ENCODE measurements around the gene NDUFA8.
A peak's percentile ranks its signal among the peaks of the same experiment; 100 is the strongest.

NDUFA8 gene

DNA sequence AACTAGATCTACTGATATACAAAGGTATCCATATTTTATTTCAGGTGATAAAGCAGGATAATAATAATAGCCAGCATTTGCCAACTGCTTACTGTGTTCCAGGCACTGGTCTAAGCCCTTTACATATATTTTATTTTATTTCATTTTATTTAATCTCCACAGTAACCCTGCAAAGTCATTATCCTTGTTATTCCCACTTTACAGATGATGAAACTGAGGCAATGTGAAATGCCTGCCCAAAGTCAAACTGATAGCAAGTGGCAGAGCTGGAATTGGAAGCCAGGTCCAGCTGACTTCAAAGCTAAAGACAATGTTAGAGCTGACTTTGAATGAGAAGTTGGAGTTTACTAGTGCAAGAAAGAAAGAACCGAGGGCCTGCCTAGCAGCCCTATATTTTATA lies 25.0 kb upstream of the NDUFA8 start:
- no peak for DNase-seq (ENCODE audit: low spot score)

DNA sequence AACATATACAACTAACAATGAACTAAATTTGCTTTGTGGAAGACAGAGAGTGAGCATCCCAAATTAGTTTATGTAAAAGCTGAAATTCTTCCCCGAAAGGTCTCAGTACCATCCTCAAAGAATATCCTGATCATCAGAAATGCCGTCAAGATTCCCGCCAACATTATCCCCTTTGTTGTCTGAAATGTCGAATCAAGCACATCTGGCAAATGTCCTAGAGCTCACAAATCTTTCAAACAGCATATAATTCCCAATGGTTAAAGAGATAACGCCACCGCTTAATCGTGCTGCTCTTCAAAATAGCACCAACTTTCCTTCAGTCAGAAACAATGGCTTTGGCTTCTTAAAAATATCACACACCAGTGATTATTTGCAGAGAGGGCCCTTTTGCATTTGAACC lies 23.9 kb upstream of the NDUFA8 start:
- no peak for DNase-seq (ENCODE audit: low spot score)

DNA sequence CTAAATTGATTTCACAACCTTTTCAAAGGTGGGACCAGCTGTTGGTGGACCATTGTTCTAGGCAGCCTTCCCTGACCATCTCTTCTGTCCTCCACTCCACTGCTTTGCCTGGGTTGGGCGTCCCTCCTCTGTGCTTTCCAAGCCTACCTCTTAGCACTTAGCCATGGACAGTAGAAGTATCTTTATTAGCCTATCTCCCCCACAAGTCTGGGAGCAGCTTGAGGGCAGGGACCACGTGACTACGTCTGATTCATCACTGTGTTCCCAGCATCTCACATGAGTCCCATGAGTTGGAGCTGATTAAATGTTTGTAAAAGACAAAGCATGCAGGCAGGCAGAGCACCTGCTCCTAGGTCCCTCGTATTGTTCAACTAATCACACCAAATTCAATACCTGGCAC lies 21.1 kb upstream of the NDUFA8 start:
- DNase-seq (ENCODE audit: low spot score): no peak

DNA sequence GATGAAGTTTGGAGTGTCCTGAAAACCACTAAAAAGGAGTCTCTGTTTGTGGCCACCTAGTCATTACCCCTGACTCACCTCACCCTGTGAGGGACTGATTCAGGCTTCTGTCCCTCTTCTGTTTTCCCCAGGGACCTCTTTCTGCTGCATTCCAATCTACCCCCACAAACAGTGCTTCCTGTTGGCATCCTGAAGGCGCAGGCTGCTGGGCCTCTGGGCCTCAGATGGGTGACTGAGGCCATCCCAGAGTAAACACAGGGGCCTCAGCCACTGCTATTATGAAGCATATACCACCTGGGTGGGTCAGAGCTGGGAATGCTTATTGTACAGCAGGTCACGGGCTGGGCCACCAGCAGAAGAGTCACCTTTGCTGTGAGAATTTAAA lies 20.1 kb upstream of the NDUFA8 start:
- DNase-seq (ENCODE audit: low spot score): no peak

DNA sequence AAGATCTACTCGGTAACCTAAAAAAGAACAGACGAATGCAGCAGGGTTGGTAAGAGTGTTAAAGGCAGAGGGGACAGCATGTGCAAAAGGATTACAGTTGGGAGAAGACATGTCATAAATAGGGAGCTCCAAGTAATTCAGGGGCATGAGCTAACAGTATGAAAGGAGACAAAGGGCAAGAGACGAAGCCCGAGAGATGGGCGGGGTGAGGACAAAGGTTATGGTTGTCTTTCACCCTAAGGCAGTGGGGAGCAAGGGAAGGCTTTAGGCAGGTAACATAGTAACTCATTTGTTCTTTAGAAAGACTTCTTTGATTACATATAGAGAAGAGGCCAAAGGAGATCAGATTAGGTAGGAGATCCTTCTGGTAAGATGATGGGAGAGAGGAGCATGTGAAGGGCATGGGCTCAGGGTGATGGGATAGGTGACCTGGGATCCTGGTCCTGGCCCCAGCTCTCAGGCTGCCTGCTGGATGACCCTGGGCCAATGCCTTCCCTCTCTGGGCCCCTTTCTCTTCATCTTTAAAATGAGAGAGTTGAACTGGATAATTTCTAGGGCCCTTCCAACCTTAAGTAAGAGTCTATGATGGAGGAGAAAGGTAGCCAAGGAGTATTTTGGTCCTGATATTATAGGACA lies 19.6 kb upstream of the NDUFA8 start:
- DNase-seq (ENCODE audit: low spot score): no peak

DNA sequence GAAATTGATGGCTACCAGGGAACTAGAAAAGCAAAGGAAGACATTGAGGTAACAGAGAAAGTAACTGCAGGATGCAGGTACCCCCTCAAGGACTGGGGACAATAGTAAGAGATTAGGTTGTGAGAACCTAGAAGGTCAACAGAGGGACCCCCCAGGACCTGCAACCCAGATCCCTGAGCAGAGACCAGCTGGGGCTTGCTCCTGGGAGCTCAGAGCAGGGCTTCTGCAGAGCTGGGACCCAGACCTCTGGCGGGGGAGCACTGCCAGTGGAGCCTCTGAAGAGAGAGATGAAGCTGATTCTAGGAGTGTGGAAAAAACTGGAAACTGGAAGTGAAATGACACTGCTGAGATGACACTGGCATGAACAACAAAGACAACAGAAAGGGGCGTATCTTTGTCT lies 17.3 kb upstream of the NDUFA8 start:
- DNase-seq (ENCODE audit: low spot score): no peak

DNA sequence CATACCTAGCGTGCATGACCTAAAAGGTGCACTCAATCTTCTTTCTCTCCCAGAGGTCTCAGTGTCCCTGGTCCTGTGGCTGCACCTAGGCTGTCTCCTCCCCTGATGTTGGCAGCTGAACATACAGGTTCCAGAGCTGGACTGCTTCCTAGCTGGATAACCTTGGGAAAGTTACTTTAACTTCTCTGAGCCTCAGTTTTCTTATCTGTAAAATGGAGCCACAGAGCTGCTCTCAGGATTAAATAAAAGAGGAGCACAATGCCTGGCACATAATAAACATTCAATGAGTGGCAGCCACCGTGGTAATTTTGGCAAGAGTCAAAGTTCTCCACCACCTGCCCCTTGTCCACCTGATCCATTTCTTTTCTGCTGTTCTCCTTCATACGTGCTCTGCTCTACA lies 14.1 kb upstream of the NDUFA8 start:
- no peak for DNase-seq (ENCODE audit: low spot score)

DNA sequence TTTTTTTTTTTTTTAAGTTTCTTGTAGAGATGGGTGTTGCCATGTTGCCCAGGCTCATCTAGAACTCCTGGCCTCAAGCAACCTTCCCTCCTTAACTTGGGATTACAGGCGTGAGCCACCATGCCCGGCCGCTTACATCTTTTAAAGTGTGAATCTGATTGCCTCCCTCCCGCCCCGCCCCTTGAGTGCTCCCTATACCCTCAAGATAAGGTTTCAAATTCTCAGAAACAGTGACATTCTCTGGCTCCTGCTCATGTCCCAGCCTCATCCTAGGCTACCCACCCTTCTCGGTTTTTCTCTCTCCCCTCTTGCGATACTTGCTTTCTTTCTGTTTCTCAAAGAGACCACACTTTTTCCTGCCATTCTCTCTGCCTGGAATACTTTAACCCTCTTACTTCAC lies 12.6 kb upstream of the NDUFA8 start:
- no peak for DNase-seq (ENCODE audit: low spot score)

DNA sequence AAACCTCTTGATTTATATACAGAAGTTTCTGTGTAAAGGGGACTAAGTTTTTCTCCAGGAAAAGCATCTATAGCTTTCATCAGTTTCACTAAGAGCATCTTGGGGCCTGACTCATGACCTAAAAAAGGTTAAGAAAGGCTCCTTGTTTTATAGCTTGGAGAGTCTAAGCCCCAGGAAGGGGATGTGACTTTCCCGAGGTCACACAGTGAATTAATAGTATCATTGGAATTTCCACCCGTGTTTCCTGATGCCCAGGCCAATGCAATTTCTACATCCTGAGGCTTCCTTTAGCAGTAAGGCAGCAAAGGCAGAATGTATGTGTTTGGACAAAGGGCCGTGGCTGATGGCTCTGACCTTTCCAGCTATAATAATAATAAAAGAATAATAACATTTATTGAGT lies 8.8 kb upstream of the NDUFA8 start:
- DNase-seq (ENCODE audit: low spot score): no peak

DNA sequence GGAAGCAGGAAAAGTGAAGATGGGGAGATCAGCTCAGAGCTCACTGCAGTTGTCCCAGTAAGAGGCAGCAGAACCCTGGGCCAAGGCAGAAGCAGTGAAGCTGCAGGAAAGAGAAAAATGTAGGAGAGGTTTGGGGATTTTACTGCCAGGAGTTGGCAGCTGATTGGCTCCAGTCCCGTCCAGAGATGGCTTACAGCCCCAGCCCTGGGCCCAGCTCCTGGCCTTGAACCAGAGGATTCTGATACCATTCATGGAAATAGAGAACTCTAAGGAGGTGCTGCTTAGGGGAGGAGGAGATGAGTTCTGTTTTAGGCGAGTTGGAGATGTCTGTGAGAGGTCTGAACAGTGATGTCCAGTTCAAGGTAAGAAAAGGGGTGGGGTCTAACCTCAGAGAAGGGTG lies 4.7 kb upstream of the NDUFA8 start:
- DNase-seq (ENCODE audit: low spot score): no peak

DNA sequence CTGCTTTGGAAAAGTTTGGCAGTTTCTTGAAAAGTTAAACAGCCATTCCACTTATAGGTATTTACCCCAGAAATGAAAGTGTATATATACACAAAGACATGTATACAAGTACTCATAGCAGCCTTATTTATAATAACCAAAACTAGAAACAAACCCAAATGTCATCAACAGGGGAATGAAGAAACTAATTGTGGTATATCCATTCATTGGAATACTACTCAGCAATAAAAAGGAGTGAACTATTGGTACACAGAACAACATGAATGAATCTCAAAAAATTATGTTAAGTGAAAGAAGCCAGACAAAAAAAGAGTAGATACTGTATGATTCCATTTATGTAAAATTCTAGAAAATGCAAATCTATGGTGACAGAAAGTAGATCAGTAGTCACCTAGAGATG lies 2.8 kb upstream of the NDUFA8 start:
- DNase-seq (ENCODE audit: low spot score): no peak

DNA sequence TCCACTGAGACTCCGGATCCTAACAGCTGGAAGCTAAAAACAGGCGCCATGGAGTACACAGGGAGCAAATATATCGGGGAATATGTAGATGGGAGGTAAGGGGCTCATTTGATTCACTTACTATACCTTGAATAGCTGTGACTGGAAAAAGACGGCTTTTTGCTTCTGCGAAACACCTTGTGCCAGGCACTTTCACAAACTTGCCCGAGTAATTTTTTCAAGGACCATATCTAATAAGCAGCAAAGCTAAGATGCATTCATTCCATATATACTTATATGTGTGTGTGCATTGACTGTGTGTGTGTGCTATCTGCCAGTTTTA lies 307 bp upstream of the NDUFA8 start:
- no peak for DNase-seq (ENCODE audit: low spot score)

DNA sequence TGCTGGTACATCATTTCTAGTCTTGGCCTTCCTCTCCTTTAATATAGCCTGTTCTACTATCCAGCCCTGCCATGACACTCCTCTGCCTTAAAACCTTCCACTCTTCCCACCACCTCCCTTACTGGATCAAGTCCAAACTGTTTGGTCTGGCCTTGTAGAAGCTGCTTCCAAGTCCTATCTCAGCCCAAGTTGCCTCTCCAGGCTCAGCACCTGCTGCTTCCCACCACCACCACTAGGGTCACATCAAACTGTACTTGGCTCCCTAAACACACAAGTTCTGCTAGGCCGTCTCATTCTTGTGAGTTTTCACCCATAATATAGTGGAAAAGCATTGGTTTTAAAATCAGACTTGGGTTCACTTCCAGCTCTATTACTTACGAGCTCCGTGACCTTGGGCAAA lies 1.4 kb downstream of the NDUFA8 start:
- no peak for DNase-seq (ENCODE audit: low spot score)

DNA sequence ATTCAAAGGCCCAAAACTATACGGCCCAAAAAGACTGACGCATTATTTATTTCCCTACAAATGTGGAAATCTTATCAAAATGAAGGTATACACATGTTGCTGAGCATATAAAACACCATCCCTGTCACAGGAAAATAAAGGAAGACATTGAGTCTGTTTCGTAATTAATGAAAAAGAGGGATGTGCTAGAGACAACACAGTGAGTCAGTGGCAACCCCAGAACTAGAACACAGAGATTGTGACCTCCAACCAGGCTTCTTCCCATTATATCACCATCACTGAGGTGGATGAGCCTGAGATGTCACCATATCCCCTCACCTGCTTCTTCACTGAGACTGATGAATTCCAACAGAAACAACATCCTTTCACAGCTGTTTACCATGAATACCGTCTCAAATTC lies 3.8 kb downstream of the NDUFA8 start:
- no peak for DNase-seq (ENCODE audit: low spot score)

DNA sequence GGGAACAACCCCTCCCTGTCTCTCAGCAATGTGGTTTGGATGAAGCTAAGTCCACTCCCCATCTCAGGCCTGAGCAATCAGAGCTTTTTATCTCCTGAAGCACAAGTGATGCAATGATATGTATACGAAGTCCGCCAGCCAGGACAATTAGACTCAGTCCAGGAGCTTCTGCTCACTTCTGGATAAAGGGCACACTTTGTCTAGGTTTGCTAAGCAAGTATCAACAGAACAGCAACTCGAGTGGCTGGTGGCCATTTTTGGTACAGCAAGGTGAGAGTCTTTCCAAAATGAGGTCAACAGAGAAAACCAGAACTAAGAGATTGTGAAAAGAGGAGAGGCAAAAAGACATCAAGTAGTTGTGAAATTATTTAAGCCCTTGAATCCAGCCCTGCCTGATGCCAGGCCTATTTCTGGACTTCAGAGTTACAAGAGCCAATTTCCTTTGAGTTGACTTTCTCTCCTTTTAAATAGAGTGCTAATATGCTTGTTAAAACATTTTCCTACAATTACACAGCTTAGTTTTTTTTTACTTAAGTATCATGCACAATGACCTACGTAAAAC lies 8.2 kb downstream of the NDUFA8 start:
- no peak for DNase-seq (ENCODE audit: low spot score)

DNA sequence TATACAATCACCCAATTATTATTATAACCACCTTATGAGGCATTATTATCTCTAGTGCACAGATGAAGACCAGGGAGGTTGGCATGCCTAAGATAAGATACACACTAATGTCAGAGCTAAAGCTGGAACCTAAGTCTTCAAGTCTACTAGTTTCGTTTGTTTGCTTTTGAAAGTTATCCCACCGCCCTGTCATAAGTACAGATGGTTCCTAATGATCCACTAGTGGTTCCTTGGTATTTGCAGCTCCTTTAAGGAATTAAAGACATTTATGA lies 14.1 kb downstream of the NDUFA8 start:
- DNase-seq (ENCODE audit: low spot score): no peak

DNA sequence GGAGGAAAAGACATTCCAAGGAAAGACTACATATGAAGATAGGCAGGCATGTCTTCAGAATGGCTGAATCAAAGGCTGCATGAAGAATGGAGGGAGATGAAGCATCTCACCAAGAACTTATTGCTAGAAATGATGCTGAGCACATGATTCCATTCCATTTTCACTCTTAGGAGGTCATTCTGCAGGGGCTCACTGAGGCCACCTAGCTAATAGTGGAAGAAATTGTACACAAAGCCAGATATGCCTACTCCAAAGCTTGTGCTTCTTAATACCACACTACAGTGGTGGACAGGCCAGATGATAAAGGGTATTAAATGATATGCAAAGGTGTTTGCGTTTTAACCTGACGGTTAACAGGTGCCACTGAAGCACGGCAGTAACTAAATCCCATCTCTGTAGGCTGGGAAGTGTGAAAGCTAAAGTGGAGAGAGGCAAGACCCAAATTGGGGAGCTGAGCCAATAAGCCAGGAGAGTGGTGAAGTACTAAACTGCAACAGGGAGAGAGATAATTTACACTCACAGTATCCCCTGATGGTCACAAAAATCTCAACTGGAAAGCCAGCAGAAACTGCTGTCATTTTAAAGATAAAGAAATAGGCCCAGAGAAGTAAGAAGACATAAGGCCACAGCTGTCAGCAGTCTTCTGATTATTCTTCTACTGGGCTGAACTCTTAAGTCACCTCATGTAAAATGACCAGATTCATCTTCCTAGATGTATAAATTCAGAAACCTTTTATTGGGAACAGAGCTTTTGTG lies 14.6 kb downstream of the NDUFA8 start:
- peak; percentile 26 for DNase-seq (ENCODE audit: low spot score)

DNA sequence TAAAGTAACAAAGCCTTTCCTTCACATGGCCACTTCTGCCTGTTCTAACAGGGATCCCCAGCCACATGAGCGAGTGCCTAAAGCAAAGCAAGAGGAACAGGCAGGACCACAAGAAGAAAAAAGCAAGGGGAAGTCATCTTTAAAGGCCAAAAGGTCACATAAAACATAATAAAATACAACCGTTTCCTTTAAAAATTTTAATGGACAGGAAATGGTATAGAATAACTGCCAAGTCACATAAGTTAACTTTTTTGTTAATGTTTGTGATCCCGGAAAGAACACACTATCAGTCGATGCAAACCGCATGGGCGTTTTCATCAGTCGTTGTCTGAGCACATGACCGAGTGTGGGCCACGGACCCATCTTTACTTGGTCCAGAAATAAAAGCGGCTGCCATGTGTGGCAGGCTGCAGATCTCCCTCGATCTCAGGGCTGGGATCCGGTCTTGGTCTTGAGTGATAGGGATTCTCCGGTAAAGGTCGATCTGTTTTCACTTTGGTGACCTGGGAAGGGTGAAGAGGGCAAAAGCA lies 15.6 kb downstream of the NDUFA8 start:
- DNase-seq (ENCODE audit: low spot score): no peak

DNA sequence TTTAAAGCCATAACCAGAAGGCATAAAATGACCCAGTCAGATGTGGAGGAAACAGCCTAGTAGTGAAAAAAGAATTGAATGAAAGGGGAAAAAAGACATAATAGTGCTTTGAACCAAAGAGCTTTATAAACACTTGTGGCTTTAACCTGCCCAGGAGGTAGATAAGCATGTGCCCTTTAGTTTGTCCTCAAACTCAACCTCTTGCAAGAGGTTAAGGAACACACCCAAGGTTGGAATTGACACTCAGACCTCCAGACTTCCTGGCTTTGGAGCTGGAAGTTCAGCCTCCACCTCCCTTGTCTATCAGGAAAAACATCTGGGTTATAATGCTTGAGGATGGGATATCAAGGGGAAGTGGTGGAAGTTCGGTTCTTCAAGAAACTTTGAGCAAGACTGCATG lies 16.3 kb downstream of the NDUFA8 start:
- no peak for DNase-seq (ENCODE audit: low spot score)

DNA sequence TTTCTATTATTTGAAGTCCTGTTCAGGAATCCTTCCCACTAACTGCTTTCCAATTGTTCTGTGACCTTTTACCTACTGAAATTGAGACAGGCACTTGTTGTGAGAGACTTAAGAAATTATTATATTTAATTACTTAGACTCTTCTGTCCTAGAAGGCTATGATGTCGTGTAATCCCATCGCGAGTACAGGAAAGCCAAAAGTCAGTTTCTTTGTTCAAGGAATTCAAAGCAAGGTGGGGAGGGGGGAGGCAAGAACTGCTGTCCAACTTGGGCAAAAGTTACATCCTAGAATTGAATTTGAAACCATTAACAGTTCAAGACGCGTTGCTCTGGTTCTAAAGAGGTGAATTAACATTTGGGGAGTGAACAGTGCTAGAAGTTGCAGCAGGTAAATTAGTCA lies 17.9 kb downstream of the NDUFA8 start:
- DNase-seq (ENCODE audit: low spot score): no peak

DNA sequence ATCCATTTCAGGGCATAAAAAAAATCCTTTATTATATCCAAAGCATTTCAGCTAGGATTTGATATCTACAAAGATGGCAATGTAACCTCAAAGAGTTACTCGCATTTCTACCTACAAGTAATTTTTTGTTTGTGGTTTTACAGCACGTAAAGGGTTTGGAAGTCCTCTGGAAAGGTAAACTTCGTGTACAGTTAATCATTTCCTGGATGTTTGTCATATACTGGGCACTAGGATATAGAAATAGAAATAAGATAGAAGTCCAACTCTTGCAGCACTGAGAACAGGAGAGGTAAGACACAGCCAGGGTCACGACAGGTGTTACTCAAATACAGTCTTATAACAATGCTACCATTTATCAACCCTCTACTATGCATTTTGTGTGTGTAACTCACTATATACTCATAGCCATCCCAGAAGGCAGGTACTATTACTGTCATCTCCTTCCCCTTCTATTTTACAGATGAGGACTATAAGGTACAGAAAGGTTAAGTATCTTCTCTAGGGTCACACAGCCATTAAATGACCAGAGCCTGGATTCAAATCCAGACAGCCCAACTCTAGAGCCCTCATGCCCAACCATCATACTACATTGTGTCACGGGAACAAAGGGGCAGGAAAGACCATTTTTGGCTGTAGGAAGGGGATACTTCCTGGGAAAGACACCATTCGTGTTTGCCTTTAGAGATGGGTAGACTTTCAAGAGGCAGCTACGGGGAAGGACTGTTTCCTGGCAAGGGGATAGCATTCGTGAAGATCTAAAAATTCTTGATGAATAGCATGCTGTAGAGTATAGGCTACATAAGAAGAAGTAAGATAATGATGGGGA lies 19.0 kb downstream of the NDUFA8 start:
- no peak for DNase-seq (ENCODE audit: low spot score)

DNA sequence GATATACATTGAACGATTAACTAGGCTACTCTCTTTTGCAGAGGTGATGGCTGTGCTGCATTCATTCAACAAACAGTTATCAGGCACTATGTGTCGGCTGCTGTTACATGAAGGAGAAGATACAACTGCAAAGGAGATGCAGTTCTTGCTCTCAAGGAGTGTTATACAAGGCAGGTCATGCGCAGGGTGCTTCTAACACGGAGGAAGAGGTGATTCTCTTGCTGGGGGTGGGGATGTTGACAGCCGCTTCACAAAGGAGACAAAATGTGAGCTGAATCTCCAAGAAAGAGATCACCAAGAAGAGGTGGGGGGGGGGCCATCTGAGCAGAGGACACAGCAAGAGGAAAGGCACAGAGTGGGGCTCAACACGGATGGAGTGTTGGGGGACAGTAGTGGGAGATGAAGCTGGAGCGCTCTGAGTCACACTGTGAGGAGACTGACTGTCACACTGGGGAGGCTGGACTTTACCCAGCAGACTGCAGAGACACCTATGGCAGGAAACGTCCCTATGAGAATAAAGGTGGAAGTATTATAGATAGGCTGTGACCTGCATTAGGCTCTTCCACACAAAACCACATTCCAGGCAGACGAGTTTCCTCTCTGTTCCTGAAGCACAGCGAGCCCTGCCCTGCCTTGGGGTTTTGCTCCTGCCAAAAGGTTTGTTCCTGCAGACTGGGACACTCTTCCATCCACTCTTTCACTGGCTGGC lies 20.9 kb downstream of the NDUFA8 start:
- DNase-seq (ENCODE audit: low spot score): no peak

DNA sequence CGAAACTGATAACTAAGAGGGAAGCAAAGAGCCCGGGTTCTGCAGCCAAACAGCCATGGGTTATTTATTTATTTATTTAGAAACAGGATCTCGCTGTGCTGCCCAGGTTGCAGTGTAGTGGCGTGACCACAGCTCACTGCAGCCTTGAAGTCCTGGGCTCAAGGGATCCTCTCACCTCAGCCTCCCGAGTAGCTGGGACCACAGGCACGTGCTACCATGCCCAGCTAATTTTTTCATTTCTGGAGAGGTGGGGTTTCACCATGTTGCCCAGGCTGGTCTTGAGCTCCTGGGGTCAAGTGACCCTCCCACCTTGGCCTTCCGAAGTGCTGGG lies 24.1 kb downstream of the NDUFA8 start:
- no peak for DNase-seq (ENCODE audit: low spot score)

Measured in pons (tissue), 1 donor.